Endothelial cell of umbilical vein (primary cell): Measurements from ENCODE around the gene LMAN1L. TPM values are rescaled to one million over a fixed set of nuclear protein-coding genes. Genes with fewer than 3 reads are reported as not detected.

Experiments used
- BruUV-seq: library from RNA; stranded (reverse); fragments of 400-500 nt; replicated peaks from 2 replicates; lab custom pipeline; 2021; lab: Mats Ljungman, UMichigan
- CTCF ChIA-PET: fragments of 300-600, 350-600 bp; sonication (Branson Sonifier 250); formaldehyde crosslinking; loops from one replicate; lab custom pipeline; 2021; ENCODE audit warnings: antibody characterized with exemption, inconsistent platforms; lab: Charles Lee
- POLR2A ChIA-PET: fragments of 300-600, 350-600 bp; sonication (Branson Sonifier 250); formaldehyde crosslinking; loops from one replicate; lab custom pipeline; 2021; ENCODE audit warnings: antibody characterized with exemption, inconsistent platforms; lab: Charles Lee
- DNase-seq: peaks from one replicate; pipeline ENCODE4 v3.0.0-alpha.2; 2011; ENCODE audit warnings: low read depth, low spot score
- FAIRE-seq: peaks from 2 replicates; lab custom pipeline; 2011; peaks lifted over from hg19 to GRCh38; lab: Jason Lieb, UNC
- H2AFZ ChIP-seq: 2 replicates; pipeline ENCODE4 v1.6.0; 2012; ENCODE audit warnings: low read depth, low read length, control low read depth, inconsistent platforms
- H3K27ac ChIP-seq: 2 replicates; pipeline ENCODE4 v1.5.1; 2011; ENCODE audit warnings: low read depth, mild to moderate bottlenecking, control low read depth, low read length, moderate library complexity; ENCODE audit not compliant: insufficient read depth
- H3K27me3 ChIP-seq, 2 experiments: 2 replicates each; pipeline versions ENCODE4 v1.6.0 to v1.6.1; 2011; ENCODE audit warnings: low read length in 2 of 2, mixed read lengths in 1 of 2; ENCODE audit not compliant: control insufficient read depth in 2 of 2, insufficient read depth in 2 of 2
- H3K36me3 ChIP-seq, 2 experiments: 2 replicates in 1 of 2; 3 replicates in 1 of 2; pipeline ENCODE4 v1.5.1; 2011; ENCODE audit warnings: low read length in 2 of 2, mild to moderate bottlenecking in 1 of 2, moderate library complexity in 1 of 2; ENCODE audit not compliant: control insufficient read depth in 2 of 2, insufficient read depth in 2 of 2; ENCODE audit errors: extremely low read depth in 1 of 2
- H3K4me1 ChIP-seq: 3 replicates; pipeline ENCODE4 v1.5.1; 2011; ENCODE audit warnings: mild to moderate bottlenecking, low read length; ENCODE audit not compliant: control insufficient read depth, insufficient read depth; ENCODE audit errors: extremely low read depth
- H3K4me2 ChIP-seq: 2 replicates; pipeline ENCODE4 v1.6.1; 2011; ENCODE audit warnings: low read length, control low read depth, mixed read lengths; ENCODE audit not compliant: insufficient read depth
- H3K4me3 ChIP-seq, 3 experiments: fragments of 200-600 bp in 1 of 3; sonication (generic), shearing (Covaris generic) in 1 of 3; replicated peaks in 1 of 3; 2 replicates each; pipeline ENCODE4 v1.5.1; 2011 to 2016; ENCODE audit warnings: control low read depth in 3 of 3, low read length in 3 of 3, mild to moderate bottlenecking in 2 of 3, inconsistent platforms in 1 of 3, low read depth in 1 of 3, moderate library complexity in 1 of 3; ENCODE audit not compliant: insufficient read depth in 1 of 3
- H3K79me2 ChIP-seq: 2 replicates; pipeline ENCODE4 v1.6.0; 2012; ENCODE audit warnings: low read length, inconsistent platforms; ENCODE audit not compliant: control insufficient read depth, insufficient read depth
- H3K9ac ChIP-seq: replicated peaks from 2 replicates; pipeline ENCODE3; 2011; ENCODE audit warnings: low read length, control low read depth; ENCODE audit not compliant: insufficient read depth; ENCODE audit errors: extremely low read depth
- H3K9me1 ChIP-seq: replicated peaks from 3 replicates; pipeline ENCODE4 v1.6.0; 2011; ENCODE audit warnings: mild to moderate bottlenecking, low read length; ENCODE audit not compliant: control insufficient read depth, insufficient read depth; ENCODE audit errors: extremely low read depth
- H3K9me3 ChIP-seq: replicated peaks from 2 replicates; pipeline ENCODE4 v1.5.1; 2012; ENCODE audit warnings: low read length, inconsistent platforms; ENCODE audit not compliant: control insufficient read depth, insufficient read depth
- H4K20me1 ChIP-seq: replicated peaks from 2 replicates; pipeline ENCODE3; 2011; ENCODE audit warnings: mild to moderate bottlenecking, low read length; ENCODE audit not compliant: control insufficient read depth, insufficient read depth; ENCODE audit errors: extremely low read depth
- CTCF ChIP-seq, 2 donors: IDR thresholded peaks; 1 replicate in 1 of 2; 2 replicates in 1 of 2; pipeline ENCODE4 v1.5.1; 2011; ENCODE audit warnings: low read length in 2 of 2, mild to moderate bottlenecking in 2 of 2, moderate library complexity in 2 of 2, control low read depth in 1 of 2, inconsistent platforms in 1 of 2, low read depth in 1 of 2; ENCODE audit not compliant: insufficient read depth in 1 of 2; ENCODE audit errors: extremely low read depth in 1 of 2
- EZH2 ChIP-seq: IDR thresholded peaks from 2 replicates; pipeline ENCODE4 v1.6.1; 2012; ENCODE audit warnings: borderline replicate concordance, low read depth, mild to moderate bottlenecking, moderate library complexity, low read length, inconsistent platforms; ENCODE audit not compliant: severe bottlenecking
- FOS ChIP-seq: IDR thresholded peaks from 2 replicates; pipeline ENCODE4 v1.6.1; 2011; ENCODE audit warnings: mild to moderate bottlenecking, low read length, moderate library complexity, borderline replicate concordance; ENCODE audit not compliant: insufficient read depth
- GATA2 ChIP-seq: IDR thresholded peaks from 2 replicates; pipeline ENCODE4 v1.7.0; 2011; ENCODE audit warnings: low read depth, mild to moderate bottlenecking, moderate library complexity, mixed read lengths, low read length; ENCODE audit not compliant: insufficient read length, insufficient read depth
- JUN ChIP-seq: IDR thresholded peaks from 2 replicates; pipeline ENCODE4 v1.6.1; 2011; ENCODE audit warnings: borderline replicate concordance, low read depth; ENCODE audit not compliant: insufficient read length, insufficient read depth
- MAX ChIP-seq: IDR thresholded peaks from 2 replicates; pipeline ENCODE4 v1.6.1; 2011; ENCODE audit not compliant: insufficient read depth, insufficient read length
- MYC ChIP-seq: IDR thresholded peaks from one replicate; pipeline ENCODE4 v1.6.1; 2011; ENCODE audit warnings: mild to moderate bottlenecking, low read depth, low read length
- POLR2A ChIP-seq: IDR thresholded peaks from 2 replicates; pipeline ENCODE4 v1.6.1; 2012; ENCODE audit warnings: low read depth, mild to moderate bottlenecking, control low read depth, low read length
- POLR2AphosphoS5 ChIP-seq: IDR thresholded peaks from 2 replicates; pipeline ENCODE4 v1.6.1; 2012; ENCODE audit warnings: low read depth, mild to moderate bottlenecking, control low read depth, low read length, moderate library complexity; ENCODE audit not compliant: insufficient read depth
- dilution Hi-C: fragments of 300-500 bp; cut with MboI; formaldehyde crosslinking; loops from one replicate; pipeline ENCODE4 v1.15.0; 2019; ENCODE audit warnings: low sequenced_read_pairs; ENCODE audit not compliant: extremely low pct_ligation_motif_present
- intact Hi-C: fragments of 100-400 bp; cut with micrococcal nuclease; formaldehyde crosslinking; loops from one replicate; pipeline ENCODE4 v1.10.0; 2022
- polyA plus RNA-seq, 4 experiments: library from polyadenylated mRNA; depleted of rRNA in 3 of 4; stranded (reverse) in 3 of 4; unstranded in 1 of 4; fragments of >200 nt; gene quantifications; 2 replicates each; pipeline versions ENCODE4 v1.2.1 to v1.2.3, GENCODE V29; 2011 to 2012; ENCODE audit warnings: missing spikeins in 1 of 4
- total RNA-seq: library from RNA; stranded (reverse); gene quantifications from 2 replicates; pipeline ENCODE4 v1.2.3, GENCODE V29; 2021

LMAN1L gene
- total and polyA plus RNA-seq, 2 donors (not counting 3 experiments of a cell fraction or from before 2014, with no cell fraction given): not detected

GRCh38 chr15:74851960-74852359, 39.3 kb downstream of the LMAN1L start:
- H3K27me3 ChIP-seq: no peaks in the 10 kb centered on the region
- H3K9me3 ChIP-seq: no peaks in the 10 kb centered on the region
- H3K79me2 ChIP-seq: peaks cover 1% of the 10 kb centered on the region
- peaks cover 11 to 58% of the 10 kb centered on the region in 2 experiments for H3K36me3 ChIP-seq
- no peak overlapping the region for H3K9ac ChIP-seq
- no peaks in the 10 kb centered on the region for H3K4me1 ChIP-seq
- intact Hi-C loops: no loop called here
- H2AFZ ChIP-seq: no peak overlapping the region
- dilution Hi-C loops: no loop called here
- no peaks in the 10 kb centered on the region for H4K20me1 ChIP-seq
- no peak for DNase-seq
- no peak overlapping the region for H3K27ac ChIP-seq
- BruUV-seq: no TSS peak
- H3K9me1 ChIP-seq: no peaks in the 10 kb centered on the region
- no peak overlapping the region for H3K4me3 ChIP-seq
- no peak overlapping the region for H3K4me2 ChIP-seq
- no peak for FAIRE-seq
- CTCF ChIA-PET: no interaction called here
- POLR2A ChIA-PET: interaction anchor here (0.7 kb wide), 1 partner anchor 23 kb away, joined by 3 read pairs; no protein-coding TSS in a partner anchor
- TF ChIP-seq MYC: no peak
- TF ChIP-seq GATA2: no peak
- no peak for TF ChIP-seq POLR2AphosphoS5
- TF ChIP-seq POLR2A: no peak
- no peak for TF ChIP-seq CTCF (IDR thresholded peaks at IDR 0.05; ENCODE audit: extremely low read depth in 1 of 2, insufficient read depth in 1 of 2, low read depth in 1 of 2, low read length in 2 of 2)
- TF ChIP-seq EZH2: no peak
- TF ChIP-seq JUN: no peak
- TF ChIP-seq MAX: no peak
- no peak for TF ChIP-seq FOS
